GM23248 (cell line): ENCODE data around the gene RPL15.

Experiments used
- EZH2 ChIP-seq: fragments of 200-600 bp; sonication (generic); IDR thresholded peaks from 2 replicates; pipeline ENCODE4 v1.6.1; 2018; ENCODE audit warnings: antibody characterized with exemption, mild to moderate bottlenecking; ENCODE audit not compliant: insufficient read depth, poor library complexity, severe bottlenecking
- EZH2phosphoT487 ChIP-seq: fragments of 200-600 bp; sonication (generic); IDR thresholded peaks from 2 replicates; pipeline ENCODE4 v1.6.1; 2018; ENCODE audit warnings: antibody characterized with exemption, moderate library complexity, mild to moderate bottlenecking, low read depth; ENCODE audit not compliant: insufficient read depth

- TF ChIP-seq EZH2phosphoT487 (no peak), EZH2 (no peak)
These were observed 25.6 kb downstream of the RPL15 start for GRCh38 chr3:23942546-23942945.
